IPS-20b (cell line): Measurements from ENCODE around the gene ERI3.

Experiments
- H3K27ac ChIP-seq: one replicate; pipeline ENCODE4 v1.5.1; 2013; ENCODE audit warnings: low read length
- H3K27me3 ChIP-seq: 2 replicates; pipeline ENCODE4 v1.6.1; 2013; ENCODE audit warnings: mild to moderate bottlenecking, low read length, inconsistent platforms; ENCODE audit not compliant: insufficient read depth
- H3K36me3 ChIP-seq: 2 replicates; pipeline ENCODE4 v1.6.1; 2013; ENCODE audit warnings: low read depth, mild to moderate bottlenecking, inconsistent platforms, low read length, moderate library complexity; ENCODE audit not compliant: insufficient read depth
- H3K4me1 ChIP-seq: 2 replicates; pipeline ENCODE4 v1.6.1; 2013; ENCODE audit warnings: mild to moderate bottlenecking, control low read depth, inconsistent platforms, low read length, moderate library complexity; ENCODE audit not compliant: insufficient read depth
- H3K4me3 ChIP-seq: 2 replicates; pipeline ENCODE4 v1.5.1; 2013; ENCODE audit warnings: mild to moderate bottlenecking, low read length, inconsistent platforms
- H3K9ac ChIP-seq: 2 replicates; pipeline ENCODE4 v1.6.1; 2013; ENCODE audit warnings: low read depth, mild to moderate bottlenecking, inconsistent platforms, low read length, moderate library complexity
- H3K9me3 ChIP-seq: 2 replicates; pipeline ENCODE4 v1.6.1; 2013; ENCODE audit warnings: mild to moderate bottlenecking, low read depth, low read length, inconsistent platforms; ENCODE audit not compliant: insufficient read depth

Gene ERI3

GRCh38 chr1:44327679-44328491 lies 27.2 kb downstream of the ERI3 start:
- no peaks in the 10 kb centered on the region for H3K27me3 ChIP-seq
- H3K27ac ChIP-seq = no peak overlapping the region
- no peaks in the 10 kb centered on the region for H3K9me3 ChIP-seq
- 0 out of 2 replicates have a peak overlapping the region, but pooled peaks have one; percentile 8 for H3K4me3 ChIP-seq
- peaks cover 8% of the 10 kb centered on the region; the same call in 1 of the 2 replicates for H3K36me3 ChIP-seq
- H3K9ac ChIP-seq = no peak overlapping the region
- H3K4me1 ChIP-seq = peaks cover 23% of the 10 kb centered on the region

GRCh38 chr1:44326821-44327465 lies 28.1 kb downstream of the ERI3 start:
- Histone ChIP-seq H3K4me1 (peaks cover 23% of the 10 kb centered on the region), H3K27ac (no peak overlapping the region), H3K9me3 (no peaks in the 10 kb centered on the region), H3K4me3 (no peak overlapping the region), H3K9ac (no peak overlapping the region), H3K27me3 (no peaks in the 10 kb centered on the region), H3K36me3 (peaks cover 8% of the 10 kb centered on the region; the same call in 1 of the 2 replicates)

GRCh38 chr1:44326024-44326701 lies 28.9 kb downstream of the ERI3 start:
- peaks cover 8% of the 10 kb centered on the region; the same call in 1 of the 2 replicates for H3K36me3 ChIP-seq
- H3K9ac ChIP-seq = no peak overlapping the region
- peaks cover 23% of the 10 kb centered on the region for H3K4me1 ChIP-seq
- H3K9me3 ChIP-seq = no peaks in the 10 kb centered on the region
- H3K27ac ChIP-seq = no peak overlapping the region
- H3K27me3 ChIP-seq = no peaks in the 10 kb centered on the region
- no peak overlapping the region for H3K4me3 ChIP-seq

- no peaks in the 10 kb centered on the region for H3K9me3 ChIP-seq
- peaks cover 14% of the 10 kb centered on the region for H3K36me3 ChIP-seq
- H3K4me1 ChIP-seq = peaks cover 21% of the 10 kb centered on the region
- H3K4me3 ChIP-seq = no peak overlapping the region
- no peak overlapping the region for H3K9ac ChIP-seq
- H3K27ac ChIP-seq = no peak overlapping the region
- H3K27me3 ChIP-seq = no peaks in the 10 kb centered on the region
Observed at GRCh38 chr1:44323947-44324346, 31.1 kb downstream of the ERI3 start.

GRCh38 chr1:44322367-44322766 lies 32.7 kb downstream of the ERI3 start:
- H3K27me3 ChIP-seq = no peaks in the 10 kb centered on the region
- H3K4me3 ChIP-seq = no peak overlapping the region
- H3K27ac ChIP-seq = no peak overlapping the region
- H3K4me1 ChIP-seq = peaks cover 13% of the 10 kb centered on the region
- H3K36me3 ChIP-seq = peaks cover 23% of the 10 kb centered on the region
- H3K9me3 ChIP-seq = no peaks in the 10 kb centered on the region
- H3K9ac ChIP-seq = no peak overlapping the region

- Histone ChIP-seq H3K27me3 (no peaks in the 10 kb centered on the region), H3K9me3 (no peaks in the 10 kb centered on the region), H3K9ac (no peak overlapping the region), H3K4me3 (no peak overlapping the region), H3K27ac (no peak overlapping the region), H3K36me3 (peaks cover 32% of the 10 kb centered on the region), H3K4me1 (peaks cover 11% of the 10 kb centered on the region; the same call in 1 of the 2 replicates)
Observed at GRCh38 chr1:44321466-44321865, 33.6 kb downstream of the ERI3 start.

GRCh38 chr1:44318097-44319088 lies 36.7 kb downstream of the ERI3 start:
- Histone ChIP-seq H3K9me3 (no peaks in the 10 kb centered on the region), H3K4me3 (no peak overlapping the region), H3K4me1 (peaks cover 11% of the 10 kb centered on the region; the same call in 1 of the 2 replicates), H3K27ac (no peak overlapping the region), H3K27me3 (no peaks in the 10 kb centered on the region), H3K36me3 (peaks cover 59% of the 10 kb centered on the region), H3K9ac (no peak overlapping the region)

GRCh38 chr1:44316231-44316759 lies 38.8 kb downstream of the ERI3 start:
- H3K36me3 ChIP-seq = peaks cover 80% of the 10 kb centered on the region

GRCh38 chr1:44315521-44315920 lies 39.5 kb downstream of the ERI3 start:
- Histone ChIP-seq H3K4me3 (no peak overlapping the region), H3K36me3 (peaks cover 88% of the 10 kb centered on the region), H3K4me1 (peaks cover 11% of the 10 kb centered on the region; the same call in 1 of the 2 replicates), H3K9me3 (no peaks in the 10 kb centered on the region), H3K27ac (no peak overlapping the region), H3K27me3 (no peaks in the 10 kb centered on the region), H3K9ac (no peak overlapping the region)

More at GRCh38 chr1:44316231-44316759, 38.8 kb downstream of the ERI3 start:
- Histone ChIP-seq H3K4me3 (no peak overlapping the region), H3K27me3 (no peaks in the 10 kb centered on the region), H3K4me1 (peaks cover 11% of the 10 kb centered on the region; the same call in 1 of the 2 replicates), H3K9me3 (no peaks in the 10 kb centered on the region), H3K27ac (no peak overlapping the region), H3K9ac (no peak overlapping the region)

- Histone ChIP-seq H3K4me1 (peaks cover 11% of the 10 kb centered on the region; the same call in 1 of the 2 replicates), H3K9ac (no peak overlapping the region), H3K4me3 (no peak overlapping the region), H3K9me3 (no peaks in the 10 kb centered on the region), H3K27me3 (no peaks in the 10 kb centered on the region), H3K27ac (no peak overlapping the region), H3K36me3 (peaks cover 88% of the 10 kb centered on the region)
Observed at GRCh38 chr1:44314452-44314851, 40.6 kb downstream of the ERI3 start.
